HG03571 (cell line): ENCODE results near the gene SLC5A11.
"Not testable (repeated sequence)": the region's sequence is repeated elsewhere in the genome, so short reads cannot be mapped to it uniquely, and the experiment has no call there.

ENCODE experiments used
- ATAC-seq: cut with Tn5 transposase; IDR thresholded peaks from one replicate; pipeline ENCODE4 v1.9.1; 2021; ENCODE audit not compliant: unreplicated experiment

SLC5A11 gene

DNA sequence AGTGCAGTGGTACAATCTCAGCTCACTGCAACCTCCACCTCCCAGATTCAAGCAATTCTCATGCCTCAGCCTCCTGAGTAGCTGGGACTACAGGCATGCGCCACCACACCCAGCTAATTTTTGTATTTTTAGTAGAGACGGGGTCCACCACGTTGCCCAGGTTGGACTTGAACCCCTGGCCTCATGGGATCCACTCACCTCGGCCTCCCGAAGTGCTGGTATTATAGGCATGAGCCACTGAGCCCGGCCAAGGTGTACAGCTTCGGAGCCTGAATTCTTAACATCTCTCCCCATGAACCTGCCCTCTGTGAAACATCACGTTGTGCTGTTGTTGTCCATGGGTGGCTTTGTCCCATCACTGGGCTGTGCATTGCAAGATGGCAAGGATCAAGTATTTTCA lies 11.1 kb downstream of the SLC5A11 start:
- ATAC-seq = not testable (repeated sequence)

DNA sequence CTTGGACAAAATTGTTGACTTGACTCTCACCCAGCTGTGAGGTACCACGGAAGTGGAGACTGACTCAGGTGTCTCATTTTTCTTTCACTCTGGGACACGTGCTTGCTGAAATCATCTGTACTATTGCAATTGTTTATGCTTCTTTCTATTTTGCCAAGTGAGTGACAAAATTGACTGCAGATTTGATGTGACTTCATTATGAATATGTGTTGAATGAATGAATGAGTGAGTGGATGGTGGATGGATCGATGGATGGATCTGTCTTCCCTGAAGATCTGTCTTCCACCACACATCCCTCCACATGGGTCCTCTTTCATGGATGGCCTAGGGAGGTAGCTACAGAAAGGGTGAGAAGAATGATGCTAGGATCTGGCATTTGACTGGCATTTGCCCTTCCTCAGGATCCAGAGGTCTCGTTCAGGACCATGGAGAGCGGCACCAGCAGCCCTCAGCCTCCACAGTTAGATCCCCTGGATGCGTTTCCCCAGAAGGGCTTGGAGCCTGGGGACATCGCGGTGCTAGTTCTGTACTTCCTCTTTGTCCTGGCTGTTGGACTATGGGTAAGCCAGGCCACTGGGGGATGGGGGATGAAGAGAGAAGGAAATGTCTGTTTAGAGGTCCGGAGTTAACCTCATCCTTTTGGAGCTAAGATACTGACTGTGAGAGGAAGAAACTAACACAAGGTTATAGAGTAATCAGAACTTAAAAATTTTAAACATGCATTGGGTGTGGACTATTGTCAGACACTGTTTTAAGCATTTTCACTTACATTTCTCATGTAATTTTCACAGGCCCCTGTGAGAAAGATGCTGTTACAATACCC lies 12.7 kb downstream of the SLC5A11 start:
- no peak for ATAC-seq

DNA sequence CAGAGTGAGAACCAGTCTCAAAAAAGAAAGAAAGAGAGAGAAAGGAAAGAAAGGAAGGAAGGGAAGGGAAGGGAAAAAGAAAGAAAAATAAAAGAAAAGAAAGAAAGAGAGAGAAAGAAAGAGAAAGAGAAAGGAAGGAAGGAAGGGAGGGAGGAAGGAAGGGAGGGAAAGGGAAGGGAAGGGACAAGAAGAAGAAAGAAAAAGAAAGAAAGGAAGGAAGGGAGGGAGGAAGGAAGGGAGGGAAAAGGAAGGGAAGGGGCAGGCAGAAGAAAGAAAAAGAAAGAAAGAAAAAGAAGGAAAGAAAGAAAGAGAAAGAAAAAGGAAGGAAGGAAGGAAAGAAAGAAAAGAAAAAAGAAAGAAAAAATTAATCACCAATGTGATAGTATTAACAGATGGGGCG lies 15.7 kb downstream of the SLC5A11 start:
- no peak for ATAC-seq

DNA sequence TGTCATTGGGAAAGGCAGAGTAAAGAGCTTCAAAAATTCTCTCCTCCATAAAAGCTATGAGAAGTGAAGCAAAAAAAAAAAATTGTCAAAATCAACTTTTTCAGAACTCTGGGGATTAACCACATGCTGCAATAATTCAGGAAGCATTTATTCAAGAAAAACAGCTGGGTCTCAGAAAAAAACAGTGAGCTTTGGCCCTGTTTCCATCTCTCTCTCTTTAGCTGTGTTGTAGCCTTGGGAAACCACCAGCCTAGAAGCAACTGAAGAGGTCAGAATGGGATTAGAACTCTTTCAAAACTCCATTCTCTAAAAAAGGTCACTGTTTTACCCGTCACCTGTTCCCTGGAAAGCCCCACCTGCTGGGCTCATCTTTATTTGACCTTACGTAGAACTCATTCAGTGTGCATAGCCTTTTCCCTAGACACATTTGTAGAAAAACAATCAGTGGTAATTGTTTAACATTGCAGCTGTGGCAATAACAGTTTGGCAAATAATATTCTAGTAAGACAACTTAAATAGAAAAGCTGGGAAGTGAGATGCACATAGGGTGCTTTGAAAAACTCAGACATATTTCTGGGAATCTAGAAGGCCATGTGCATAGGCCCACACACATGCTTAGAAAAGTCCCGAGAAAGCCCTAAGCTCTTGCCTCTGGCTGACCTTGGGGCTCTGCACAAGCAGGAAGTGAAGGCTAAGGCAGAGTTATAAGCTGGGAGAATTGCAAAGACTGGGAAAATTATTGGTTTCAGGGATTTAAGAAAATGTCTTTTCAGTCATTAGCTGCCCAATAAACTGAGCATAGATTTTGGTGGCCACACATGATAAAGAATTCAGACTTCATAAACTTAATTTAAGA lies 18.0 kb downstream of the SLC5A11 start:
- no peak for ATAC-seq

DNA sequence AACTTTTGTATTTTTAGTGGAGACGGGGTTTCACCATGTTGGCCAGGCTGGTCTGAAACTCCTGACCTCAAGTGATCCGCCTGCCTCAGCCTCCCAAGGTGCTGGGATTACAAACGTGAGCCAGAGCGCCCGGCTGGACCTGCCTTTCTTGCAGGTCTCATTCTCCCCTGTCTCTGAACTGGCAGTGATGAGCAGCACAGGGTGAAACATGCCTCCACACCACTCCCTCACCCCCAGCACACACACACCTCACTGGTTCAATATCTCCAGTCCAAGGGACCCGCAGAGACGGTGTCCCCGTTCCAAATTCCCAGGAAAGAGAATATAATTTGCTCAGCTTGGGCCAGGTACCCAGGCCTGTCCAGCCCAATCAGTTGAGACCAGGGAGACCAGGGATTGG lies 23.3 kb downstream of the SLC5A11 start:
- ATAC-seq = no peak

DNA sequence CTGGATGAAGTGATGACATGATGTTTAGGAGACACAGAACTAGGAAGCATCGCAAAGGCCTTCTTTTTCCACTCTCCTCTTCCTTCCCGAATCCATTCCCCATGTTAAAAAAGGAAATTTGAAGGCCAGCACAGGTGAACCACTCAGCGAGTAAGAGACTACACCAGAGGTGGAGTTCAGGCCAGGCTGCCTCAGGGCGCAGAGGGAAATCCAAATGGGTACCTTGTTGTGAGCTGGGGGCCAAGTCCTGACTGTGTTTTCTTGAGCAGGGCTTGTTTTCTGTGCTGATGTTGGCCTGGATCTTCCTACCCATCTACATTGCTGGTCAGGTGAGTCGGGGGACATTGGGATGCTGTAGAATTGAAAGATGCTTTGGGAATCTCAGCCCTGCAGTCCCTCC lies 26.1 kb downstream of the SLC5A11 start:
- no peak for ATAC-seq

DNA sequence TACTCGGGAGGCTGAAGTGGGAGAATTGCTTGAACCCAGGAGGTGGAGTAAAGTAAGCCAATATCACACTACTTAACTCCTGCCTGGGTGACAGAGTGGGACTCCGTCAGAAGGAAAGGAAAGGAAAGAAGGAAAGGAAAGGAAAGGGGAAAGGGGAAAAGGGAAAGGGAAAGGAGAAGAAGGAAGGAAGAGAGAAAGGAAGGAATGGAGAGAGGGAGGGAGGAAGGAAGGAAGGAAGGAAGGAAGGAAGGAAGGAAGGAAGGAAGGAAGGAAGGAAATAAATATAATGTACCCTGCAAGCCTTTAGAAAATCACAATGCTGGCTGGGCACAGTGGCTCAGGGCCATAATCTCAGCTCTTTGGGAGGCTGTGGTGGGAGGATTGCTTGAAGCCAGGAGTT lies 27.3 kb downstream of the SLC5A11 start:
- ATAC-seq = no peak

DNA sequence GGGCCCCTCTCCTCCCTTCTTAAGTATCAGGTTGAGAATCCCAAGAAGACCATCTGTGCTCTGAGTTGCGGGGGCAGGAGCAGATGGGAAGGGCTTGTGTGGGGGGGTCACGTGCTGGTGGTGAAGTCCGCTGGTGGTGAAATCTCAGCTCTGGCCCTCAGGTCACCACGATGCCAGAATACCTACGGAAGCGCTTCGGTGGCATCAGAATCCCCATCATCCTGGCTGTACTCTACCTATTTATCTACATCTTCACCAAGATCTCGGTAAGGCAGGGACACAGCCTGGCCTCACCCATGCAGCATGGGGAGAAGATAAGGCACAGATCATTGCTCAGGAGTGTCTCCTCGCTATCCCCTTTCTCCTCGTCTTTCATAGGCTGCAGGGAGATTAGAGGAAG lies 29.7 kb downstream of the SLC5A11 start:
- no peak for ATAC-seq

DNA sequence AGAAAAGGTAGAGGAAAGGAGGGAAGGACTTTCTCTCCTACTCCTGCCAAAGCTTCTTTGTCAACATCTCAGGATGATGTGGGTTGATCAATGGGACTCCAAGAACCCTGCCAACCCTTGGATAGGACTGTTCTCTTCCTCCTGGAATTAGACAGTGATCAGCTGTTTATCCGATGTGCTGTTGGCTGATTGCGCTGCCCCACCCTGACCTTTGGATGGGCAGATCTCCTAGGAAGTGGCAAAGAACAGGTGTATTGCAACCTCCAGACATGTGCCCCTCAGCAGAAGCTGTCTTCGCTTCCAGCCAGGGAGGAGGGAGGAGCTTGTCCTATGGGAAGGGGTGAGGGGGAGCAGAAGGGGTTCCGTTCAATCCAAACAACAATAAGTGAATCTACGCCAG lies 30.5 kb downstream of the SLC5A11 start:
- ATAC-seq = no peak

DNA sequence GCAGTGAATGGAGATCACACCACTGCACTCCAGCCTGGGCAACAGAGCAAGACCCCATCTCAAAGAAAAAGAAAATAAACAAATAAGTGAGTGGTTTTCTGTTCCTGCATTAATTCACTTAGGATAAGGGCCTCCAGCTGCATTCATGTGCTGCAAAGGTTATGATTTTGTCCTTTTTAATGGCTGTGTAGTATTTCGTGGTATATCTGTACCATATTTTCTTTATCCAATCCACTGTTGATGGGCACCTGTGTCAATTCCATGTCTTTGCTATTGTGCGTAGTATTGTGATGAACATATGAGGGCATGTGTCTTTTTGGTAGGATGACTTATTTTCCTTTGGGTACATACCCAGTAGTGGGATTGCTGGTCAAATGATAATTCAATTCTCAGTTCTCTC lies 33.9 kb downstream of the SLC5A11 start:
- ATAC-seq = no peak

DNA sequence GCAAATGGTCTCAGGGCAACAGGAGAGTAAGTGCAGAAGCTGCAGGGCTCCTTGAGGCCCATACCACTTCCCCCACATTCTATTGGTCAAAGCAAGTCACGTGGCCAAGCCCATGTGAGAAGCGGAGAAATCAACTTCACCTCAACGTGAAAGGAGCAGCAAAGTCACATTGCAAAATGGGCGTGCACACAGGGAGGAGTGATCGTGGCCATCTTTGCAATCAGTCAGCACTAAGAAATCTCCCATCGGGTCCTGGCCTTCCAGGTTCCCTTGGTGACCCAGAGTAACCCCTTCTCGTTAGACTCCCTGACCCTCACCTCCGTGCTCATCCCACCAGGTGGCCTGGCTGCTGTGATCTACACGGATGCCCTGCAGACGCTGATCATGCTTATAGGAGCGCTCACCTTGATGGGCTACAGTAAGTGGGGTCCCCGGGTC lies 38.0 kb downstream of the SLC5A11 start:
- ATAC-seq = no peak

DNA sequence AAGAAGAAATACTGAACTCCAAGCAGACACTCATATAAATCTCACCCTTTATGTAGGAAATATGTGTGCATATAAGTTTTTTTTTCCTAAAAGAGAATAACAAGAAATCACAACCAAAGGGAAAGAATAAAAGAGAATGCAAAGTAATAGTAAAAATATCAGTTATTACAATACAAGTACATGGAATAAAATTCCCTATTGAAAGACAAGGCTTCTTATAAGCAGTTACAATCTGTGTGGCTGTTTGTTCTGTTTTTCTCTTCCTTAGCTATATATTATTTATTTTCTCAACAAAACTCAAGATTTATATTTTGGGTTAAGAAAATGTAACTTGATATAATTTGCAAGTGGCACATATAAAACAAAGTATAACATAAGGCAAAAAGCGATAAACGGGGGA lies 41.7 kb downstream of the SLC5A11 start:
- ATAC-seq = no peak

DNA sequence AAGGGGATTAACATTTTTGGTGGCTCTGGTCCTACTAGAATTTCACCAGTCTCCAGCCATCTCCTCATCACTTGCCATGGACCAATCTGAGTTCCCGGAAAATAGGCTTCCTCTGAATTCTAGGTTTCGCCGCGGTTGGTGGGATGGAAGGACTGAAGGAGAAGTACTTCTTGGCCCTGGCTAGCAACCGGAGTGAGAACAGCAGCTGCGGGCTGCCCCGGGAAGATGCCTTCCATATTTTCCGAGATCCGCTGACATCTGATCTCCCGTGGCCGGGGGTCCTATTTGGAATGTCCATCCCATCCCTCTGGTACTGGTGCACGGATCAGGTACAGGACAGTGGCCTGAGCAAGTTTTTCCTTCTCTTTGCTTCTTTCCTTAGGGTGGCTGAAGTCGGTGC lies 45.0 kb downstream of the SLC5A11 start:
- no peak for ATAC-seq

DNA sequence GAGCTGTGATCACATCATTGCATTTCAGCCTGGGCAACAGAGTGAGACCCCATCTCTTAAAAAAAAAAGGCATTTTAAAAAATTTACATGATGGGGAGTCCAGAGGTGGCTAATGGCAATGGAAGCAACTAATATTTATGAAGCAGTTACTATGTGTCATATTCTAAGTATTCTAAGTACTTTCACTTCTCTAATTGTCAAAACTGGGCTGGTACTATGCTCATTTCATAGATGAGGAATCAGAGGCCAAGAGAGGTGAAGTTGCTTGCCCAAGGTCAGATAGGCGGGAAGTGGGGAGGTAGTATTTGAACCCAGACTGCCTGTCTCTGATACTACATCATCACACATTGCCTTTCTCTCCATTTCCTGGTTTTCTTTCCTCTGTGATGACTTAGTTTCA lies 50.7 kb downstream of the SLC5A11 start:
- ATAC-seq = no peak

DNA sequence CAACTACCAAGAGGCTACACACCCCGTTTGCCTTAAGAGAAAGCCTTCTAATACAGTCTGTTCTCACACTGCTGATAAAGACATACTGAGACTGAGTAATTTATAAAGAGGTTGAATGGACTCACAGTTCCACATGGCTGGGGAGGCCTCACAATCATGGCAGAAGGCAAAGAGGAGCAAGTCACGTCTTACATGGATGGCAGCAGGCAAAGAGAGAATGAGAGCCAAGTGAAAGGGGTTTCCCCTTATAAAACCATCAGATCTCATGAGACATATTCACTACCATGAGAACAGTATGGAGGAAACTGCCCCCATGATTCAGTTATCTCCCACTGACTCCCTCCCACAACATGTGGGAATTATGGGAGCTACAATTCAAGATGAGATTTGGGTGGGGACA lies 51.8 kb downstream of the SLC5A11 start:
- ATAC-seq = not testable (repeated sequence)

DNA sequence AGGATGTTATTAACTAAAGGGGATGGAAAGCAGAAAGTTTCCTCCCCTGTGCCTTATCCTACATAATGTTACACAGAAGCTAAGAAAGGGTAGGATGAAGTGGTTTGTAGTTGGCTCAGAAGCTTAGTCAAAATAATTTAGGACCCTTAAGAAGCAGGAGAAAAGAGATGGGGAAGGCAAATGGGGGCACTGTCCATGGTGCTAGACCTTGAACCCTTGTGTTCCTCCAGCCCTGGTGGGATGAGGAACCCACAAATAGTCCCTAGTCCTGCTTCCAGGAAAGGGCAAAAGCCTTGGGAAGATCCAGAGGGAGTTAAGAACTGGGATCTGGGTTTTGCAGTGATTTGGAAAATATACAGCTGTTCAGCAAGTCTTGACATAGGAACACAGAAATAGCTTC lies 54.5 kb downstream of the SLC5A11 start:
- ATAC-seq = no peak

DNA sequence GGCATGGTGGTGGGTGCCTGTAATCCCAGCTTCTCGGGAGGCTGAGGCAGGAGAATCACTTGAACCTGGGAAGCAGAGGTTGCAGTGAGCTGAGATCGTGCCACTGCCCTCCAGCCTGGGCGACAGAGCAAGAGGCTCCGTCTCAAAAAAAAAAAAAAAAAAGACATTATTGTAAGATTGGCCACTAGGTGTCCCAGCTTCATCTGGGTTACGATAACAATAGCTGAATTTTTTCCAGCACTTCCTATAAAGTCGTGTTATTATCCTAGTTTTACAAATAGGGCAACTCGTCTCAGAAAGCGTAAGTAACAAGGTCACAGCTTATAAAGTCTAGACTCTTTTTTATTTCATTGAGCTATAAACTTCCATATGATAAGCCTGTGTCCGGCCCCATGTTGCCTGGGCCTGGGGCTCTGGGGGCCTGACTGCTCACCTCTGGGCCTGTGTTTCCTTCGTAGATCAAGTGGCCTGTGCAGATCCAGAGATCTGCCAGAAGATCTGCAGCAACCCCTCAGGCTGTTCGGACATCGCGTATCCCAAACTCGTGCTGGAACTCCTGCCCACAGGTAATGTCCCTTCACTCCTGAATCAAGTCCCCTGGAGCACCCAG lies 60.5 kb downstream of the SLC5A11 start:
- no peak for ATAC-seq

DNA sequence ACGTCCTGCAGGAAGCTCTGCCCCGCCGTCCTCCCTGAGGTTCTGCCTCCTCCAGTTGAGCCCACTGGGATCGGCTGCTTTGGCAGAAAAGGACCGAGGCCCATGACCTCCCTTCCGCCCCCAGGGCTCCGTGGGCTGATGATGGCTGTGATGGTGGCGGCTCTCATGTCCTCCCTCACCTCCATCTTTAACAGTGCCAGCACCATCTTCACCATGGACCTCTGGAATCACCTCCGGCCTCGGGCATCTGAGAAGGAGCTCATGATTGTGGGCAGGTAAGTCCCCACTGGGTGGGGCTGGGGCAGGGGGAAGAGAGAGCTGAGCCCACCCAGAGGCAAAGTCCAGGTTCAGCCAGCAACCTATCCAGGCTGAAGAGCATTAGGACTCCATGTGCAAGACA lies 61.1 kb downstream of the SLC5A11 start:
- ATAC-seq = no peak

DNA sequence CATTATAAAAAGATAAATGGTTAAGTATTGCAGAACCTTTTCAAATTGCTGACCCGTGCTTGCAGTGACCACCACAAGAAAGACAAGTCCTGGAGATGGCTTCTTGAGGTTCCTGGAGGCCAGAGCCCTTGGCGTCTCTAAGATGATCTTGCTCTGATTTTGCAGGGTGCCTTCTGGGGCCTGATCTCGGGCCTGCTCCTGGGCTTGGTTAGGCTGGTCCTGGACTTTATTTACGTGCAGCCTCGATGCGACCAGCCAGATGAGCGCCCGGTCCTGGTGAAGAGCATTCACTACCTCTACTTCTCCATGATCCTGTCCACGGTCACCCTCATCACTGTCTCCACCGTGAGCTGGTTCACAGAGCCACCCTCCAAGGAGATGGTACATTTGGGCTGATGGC lies 63.0 kb downstream of the SLC5A11 start:
- no peak for ATAC-seq

DNA sequence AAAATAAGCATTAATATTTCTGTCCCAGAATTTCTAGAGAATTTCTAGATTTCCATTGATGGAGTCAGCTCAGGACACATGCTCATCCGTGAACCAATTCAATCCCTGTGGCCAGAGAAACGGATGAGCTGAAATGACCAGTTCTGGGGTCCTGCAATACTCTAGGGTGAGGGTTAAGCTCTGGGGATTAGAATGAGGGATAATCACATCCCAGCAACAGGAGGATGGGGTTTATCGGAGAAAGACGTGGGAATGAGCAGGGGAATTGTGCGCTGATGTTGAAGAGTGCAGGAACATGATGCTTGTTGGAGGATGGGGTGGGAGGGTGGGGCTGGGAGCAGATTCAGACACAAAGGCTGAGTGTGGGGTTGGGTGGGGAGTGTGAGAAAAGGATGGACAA lies 64.1 kb downstream of the SLC5A11 start:
- no peak for ATAC-seq

DNA sequence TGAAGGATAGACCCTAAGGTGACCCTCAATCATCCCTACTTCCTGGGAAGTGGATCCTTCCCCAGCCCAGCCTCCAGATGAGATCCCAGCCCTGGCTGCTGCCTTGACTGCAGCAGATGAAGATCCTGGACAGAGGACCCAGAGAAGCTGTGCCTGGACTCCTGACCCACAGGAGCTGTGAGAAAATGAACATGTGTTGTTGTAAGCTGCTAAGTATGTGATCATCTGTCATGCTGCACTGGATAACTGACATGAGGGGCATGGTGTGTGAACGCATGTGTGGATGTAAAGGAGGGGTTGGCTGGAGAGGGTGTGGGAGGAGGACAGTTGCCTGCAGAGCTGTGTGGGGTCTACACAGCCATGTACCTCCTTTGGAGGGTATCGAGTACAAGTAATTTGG lies 69.3 kb downstream of the SLC5A11 start:
- ATAC-seq = no peak

DNA sequence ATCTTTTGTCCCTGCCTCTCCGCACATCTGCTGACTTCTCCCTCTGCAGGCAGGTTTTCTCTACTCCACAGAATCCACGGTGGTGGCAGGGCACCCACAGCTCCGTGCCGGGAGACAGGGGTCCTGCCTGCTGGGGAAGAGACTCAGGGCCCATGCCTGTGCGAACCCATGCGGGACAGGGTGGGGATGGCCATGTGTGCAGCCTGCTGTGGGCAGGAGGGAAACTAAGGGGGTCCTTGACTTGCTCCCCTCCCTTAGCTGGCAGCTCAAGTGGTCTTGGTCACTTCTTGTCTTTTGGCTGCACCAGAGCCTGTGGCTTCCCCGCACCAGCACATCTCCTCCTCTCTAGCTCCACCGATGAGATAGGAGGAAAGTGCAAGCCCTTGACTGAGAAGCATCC lies 69.8 kb downstream of the SLC5A11 start:
- ATAC-seq = no peak
